Body of pancreas (tissue), 4 donors: ENCODE measurements around the gene CDH20.

Source experiments
- CTCF ChIP-seq, 7 experiments: fragments of 450-650 bp in 4 of 7; fragments of 200-600 bp in 3 of 7; sonication (generic) in 3 of 7; IDR thresholded peaks; one replicate each; pipeline ENCODE4 v1.5.1; 2016 to 2019; ENCODE audit warnings: antibody characterized with exemption in 7 of 7
- POLR2A ChIP-seq, 3 donors: fragments of 450-650 bp; IDR thresholded peaks; one replicate each; pipeline ENCODE4 v1.6.1; 2016; ENCODE audit warnings: antibody characterized with exemption in 3 of 3, mild to moderate bottlenecking in 2 of 3

GRCh38 chr18:61329398-61329797, 3.8 kb upstream of the CDH20 start:
- TF ChIP-seq CTCF (IDR thresholded peaks at IDR 0.05) (no peak), POLR2A (IDR thresholded peaks at IDR 0.05) (no peak)
